OCI-LY7 (cell line): ENCODE measurements around the gene PLEKHM3. TPM values are rescaled to one million over a fixed set of nuclear protein-coding genes. Genes with fewer than 3 reads are reported as not detected.

Source experiments
- BruUV-seq: library from RNA; stranded (reverse); fragments of 400-500 nt; replicated peaks from 2 replicates; lab custom pipeline; 2021; lab: Mats Ljungman, UMichigan
- CTCF ChIA-PET: fragments of 300-600 bp; sonication (Branson Sonifier 250); formaldehyde crosslinking; loops from one replicate; lab custom pipeline; 2022; ENCODE audit warnings: antibody characterized with exemption; ENCODE audit not compliant: unreplicated experiment; lab: Charles Lee
- POLR2A ChIA-PET: fragments of 300-600 bp; sonication (Branson Sonifier 250); formaldehyde crosslinking; loops from one replicate; lab custom pipeline; 2022; ENCODE audit warnings: antibody characterized with exemption; lab: Charles Lee
- DNase-seq: peaks from one replicate; pipeline ENCODE4 v3.0.0-alpha.2; 2015; ENCODE audit warnings: low spot score
- H2AFZ ChIP-seq: fragments of 200-600 bp; sonication (generic), shearing (Covaris generic); 2 replicates; pipeline ENCODE4 v1.6.1; 2014; ENCODE audit warnings: mild to moderate bottlenecking, antibody characterized with exemption, low read length, moderate library complexity
- H3K27ac ChIP-seq: fragments of 200-600 bp; sonication (generic); 2 replicates; pipeline ENCODE4 v1.5.1; 2014; ENCODE audit warnings: mixed run types, low read depth, mild to moderate bottlenecking, moderate library complexity, low read length, inconsistent platforms; ENCODE audit not compliant: poor library complexity, severe bottlenecking
- H3K36me3 ChIP-seq: fragments of 200-600 bp; sonication (generic); 2 replicates; pipeline ENCODE4 v1.6.1; 2014; ENCODE audit warnings: mild to moderate bottlenecking, antibody characterized with exemption, low read length, moderate library complexity, mixed read lengths; ENCODE audit not compliant: insufficient read depth
- H3K4me1 ChIP-seq: fragments of 200-600 bp; sonication (generic); 2 replicates; pipeline ENCODE4 v1.5.1; 2014; ENCODE audit warnings: mild to moderate bottlenecking, low read length; ENCODE audit not compliant: insufficient read depth, poor library complexity, severe bottlenecking
- H3K4me2 ChIP-seq: fragments of 200-600 bp; sonication (generic); 2 replicates; pipeline ENCODE4 v1.6.1; 2014; ENCODE audit warnings: mild to moderate bottlenecking, low read length
- H3K4me3 ChIP-seq: fragments of 200-600 bp; sonication (generic); 2 replicates; pipeline ENCODE4 v1.5.1; 2014; ENCODE audit warnings: mild to moderate bottlenecking, low read depth, low read length; ENCODE audit not compliant: poor library complexity, severe bottlenecking
- H3K79me2 ChIP-seq: fragments of 200-600 bp; sonication (generic); 2 replicates; pipeline ENCODE4 v1.6.1; 2016; ENCODE audit warnings: low read depth, mild to moderate bottlenecking, low read length, moderate library complexity, mixed read lengths; ENCODE audit not compliant: insufficient read depth
- H3K9me2 ChIP-seq: fragments of 200-600 bp; sonication (generic); 2 replicates; pipeline ENCODE4 v1.6.1; 2016; ENCODE audit warnings: mild to moderate bottlenecking, low read length, mixed read lengths; ENCODE audit not compliant: insufficient read depth
- H3K9me3 ChIP-seq: fragments of 200-600 bp; sonication (generic); 2 replicates; pipeline ENCODE4 v1.6.1; 2014; ENCODE audit warnings: mild to moderate bottlenecking, mixed run types, low read length, mixed read lengths
- H4K20me1 ChIP-seq: fragments of 200-600 bp; sonication (generic); 2 replicates; pipeline ENCODE4 v1.6.1; 2014; ENCODE audit warnings: mild to moderate bottlenecking, antibody characterized with exemption, low read length, moderate library complexity, mixed read lengths; ENCODE audit not compliant: insufficient read depth
- CTCF ChIP-seq: fragments of 200-600 bp; sonication (generic); conservative IDR thresholded peaks from 2 replicates; pipeline ENCODE4 v1.5.1; 2014; ENCODE audit warnings: mild to moderate bottlenecking, antibody characterized with exemption, low read length, moderate library complexity, mixed read lengths
- EZH2phosphoT487 ChIP-seq: fragments of 200-600 bp; sonication (generic); IDR thresholded peaks from 2 replicates; pipeline ENCODE4 v1.6.1; 2018; ENCODE audit warnings: low read depth, borderline replicate concordance, mild to moderate bottlenecking, mixed run types, antibody characterized with exemption, low read length, moderate library complexity, mixed read lengths
- intact Hi-C: fragments of 100-400 bp; cut with micrococcal nuclease; formaldehyde crosslinking; loops from one replicate; pipeline ENCODE4 v1.10.0; 2022; ENCODE audit not compliant: unreplicated experiment
- total RNA-seq, 2 experiments: library from RNA; depleted of rRNA in 1 of 2; stranded (reverse); fragments of >200 nt in 1 of 2; shearing (Covaris generic) in 1 of 2; gene quantifications; 2 replicates each; pipeline ENCODE4 v1.2.3, GENCODE V29; 2014 to 2022

PLEKHM3 gene
- total RNA-seq, 2 experiments from 2014 or later, result 3.7 to 6.3 TPM

- Histone ChIP-seq H3K4me3 (no peak overlapping the region), H4K20me1 (no peaks in the 10 kb centered on the region)
- CTCF ChIA-PET, result no interaction called here
Observed at GRCh38 chr2:207920721-207921120, 104.6 kb downstream of the PLEKHM3 start.

GRCh38 chr2:207920321-207920720 lies 105.0 kb downstream of the PLEKHM3 start:
- CTCF ChIA-PET, result interaction anchor here (0.6 kb wide), 1 partner anchor 428 kb away, joined by 4 read pairs; no protein-coding TSS in a partner anchor
- Histone ChIP-seq H3K9me3 (no peaks in the 10 kb centered on the region), H3K27ac (no peak overlapping the region), H3K4me3 (no peak overlapping the region), H3K4me1 (no peaks in the 10 kb centered on the region), H3K36me3 (no peaks in the 10 kb centered on the region), H4K20me1 (no peaks in the 10 kb centered on the region), H3K9me2 (no peaks in the 10 kb centered on the region), H3K4me2 (no peak overlapping the region), H3K79me2 (no peaks in the 10 kb centered on the region), H2AFZ (no peak overlapping the region)
- no TSS peak for BruUV-seq
- POLR2A ChIA-PET, result interaction anchor here (0.6 to 1.3 kb wide), 2 partner anchors 36 to 45 kb away, joined by 3 read pairs; no protein-coding TSS in a partner anchor
- DNase-seq, result no peak
- intact Hi-C loops, result no loop called here
- no peak for TF ChIP-seq EZH2phosphoT487
- TF ChIP-seq CTCF, result no peak

More at GRCh38 chr2:207920721-207921120, 104.6 kb downstream of the PLEKHM3 start:
- Histone ChIP-seq H3K4me1 (no peaks in the 10 kb centered on the region), H2AFZ (no peak overlapping the region), H3K36me3 (no peaks in the 10 kb centered on the region), H3K9me3 (no peaks in the 10 kb centered on the region), H3K79me2 (no peaks in the 10 kb centered on the region), H3K27ac (no peak overlapping the region), H3K9me2 (no peaks in the 10 kb centered on the region), H3K4me2 (no peak overlapping the region)
- DNase-seq, result no peak
- intact Hi-C loops, result no loop called here
- BruUV-seq, result no TSS peak
- POLR2A ChIA-PET, result interaction anchor here (1.3 kb wide), 1 partner anchor 45 kb away, joined by 3 read pairs; no protein-coding TSS in a partner anchor
- TF ChIP-seq CTCF (no peak), EZH2phosphoT487 (no peak)

GRCh38 chr2:207919164-207919919 lies 106.0 kb downstream of the PLEKHM3 start:
- CTCF ChIA-PET, result interaction anchor here (0.6 kb wide), 1 partner anchor 427 kb away, joined by 4 read pairs; no protein-coding TSS in a partner anchor
- DNase-seq, result no peak
- POLR2A ChIA-PET, result interaction anchor here (1.3 kb wide), 1 partner anchor 44 kb away, joined by 3 read pairs; no protein-coding TSS in a partner anchor
- no peaks in the 10 kb centered on the region for H3K36me3 ChIP-seq
- H3K4me3 ChIP-seq, result no peak overlapping the region
- no peaks in the 10 kb centered on the region for H3K79me2 ChIP-seq
- H4K20me1 ChIP-seq, result no peaks in the 10 kb centered on the region
- H3K4me1 ChIP-seq, result no peaks in the 10 kb centered on the region
- TF ChIP-seq EZH2phosphoT487, result no peak
- TF ChIP-seq CTCF, result no peak
- no peaks in the 10 kb centered on the region for H3K9me3 ChIP-seq
- no peak overlapping the region for H3K27ac ChIP-seq
- no peaks in the 10 kb centered on the region for H3K9me2 ChIP-seq
- BruUV-seq, result no TSS peak
- no peak overlapping the region for H2AFZ ChIP-seq
- no peak overlapping the region for H3K4me2 ChIP-seq
- intact Hi-C loops, result no loop called here
